Measurements from ENCODE around the gene PROCA1. TPM values are rescaled to one million over a fixed set of nuclear protein-coding genes. Genes with fewer than 3 reads are reported as not detected.

Gene PROCA1
- total and polyA plus RNA-seq, 2 of the 8 experiments (the other 6 are each of a cell fraction or from before 2014, with no cell fraction given), result 21.2 to 26.3 TPM

DNA sequence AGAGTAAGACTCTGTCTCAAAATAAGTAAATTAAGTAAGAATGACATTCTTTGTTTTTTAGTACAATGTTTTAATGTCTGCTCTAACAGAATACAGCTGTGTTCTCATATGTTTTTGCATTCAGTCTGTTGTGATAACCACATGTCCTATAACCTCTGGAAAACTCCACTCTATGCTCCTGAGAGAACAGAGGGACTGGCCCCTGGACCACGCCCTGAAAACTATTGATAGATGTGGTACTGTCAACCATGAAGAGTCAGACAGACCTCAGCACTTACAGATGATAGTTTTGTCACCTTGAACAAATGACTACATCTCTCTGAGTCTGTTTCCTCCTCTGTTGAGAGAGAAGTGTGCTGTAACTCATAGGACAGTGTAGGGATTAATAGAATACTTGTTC is 41.8 kb downstream of the PROCA1 start:
- WGBS, 2 experiments (ENCODE audit: extremely low coverage in 1 of 2, insufficient coverage in 1 of 2, insufficient read length in 1 of 2, insufficient replicate concordance in 2 of 2, low coverage in 1 of 2, low lambda C conversion rate in 2 of 2, missing lambda C conversion rate in 1 of 2), result 82% methylated on average over 1 of the region's 1 CpG; no CpG with 5 or more reads in 1 of the 2 experiments
- Histone ChIP-seq H3K14ac (ENCODE audit: insufficient read length) (no peak overlapping the region), H3K4me1 (replicated peaks in 1 of 4; ENCODE audit: control insufficient read depth in 3 of 4, insufficient read depth in 4 of 4, low read length in 3 of 4) (no peaks in the 10 kb centered on the region), H3K18ac (ENCODE audit: extremely low read depth, low read length) (no peak overlapping the region), H3K23me2 (ENCODE audit: low read depth, low read length) (no peaks in the 10 kb centered on the region), H3K36me3 (ENCODE audit: control insufficient read depth in 2 of 4, insufficient read depth in 4 of 4, low read length in 3 of 4) (peaks cover 27 to 56% (median 39%) of the 10 kb centered on the region in 4 experiments), H2BK12ac (ENCODE audit: low read depth, low read length) (no peak overlapping the region), H2BK5ac (ENCODE audit: low read depth, low read length) (no peak overlapping the region), H2AFZ (ENCODE audit: low read length) (no peak overlapping the region), H4K20me1 (replicated peaks in 1 of 2; ENCODE audit: control insufficient read depth in 1 of 2, insufficient read depth in 2 of 2, low read length in 2 of 2) (peaks cover 2 to 6% of the 10 kb centered on the region in 2 experiments), H4K8ac (ENCODE audit: extremely low read depth, insufficient read depth, low read length) (no peak overlapping the region; the same call in 1 of the 2 replicates), H2BK120ac (replicated peaks; ENCODE audit: low read depth, low read length) (no peak overlapping the region), H3K4ac (replicated peaks; ENCODE audit: insufficient read length, low read depth, low read length) (no peak overlapping the region), H3K4me3 (ENCODE audit: extremely low read depth in 1 of 4, insufficient read depth in 2 of 4, low read depth in 3 of 4, low read length in 4 of 4) (no peak overlapping the region), H3K56ac (replicated peaks; ENCODE audit: insufficient read length, low read depth, low read length) (no peak overlapping the region), H3K23ac (ENCODE audit: insufficient read length) (no peak overlapping the region), H3K9ac (replicated peaks in 1 of 4; ENCODE audit: extremely low read depth in 1 of 4, low read depth in 3 of 4, low read length in 3 of 4) (no peak overlapping the region), H3K27me3 (replicated peaks in 1 of 4; ENCODE audit: control insufficient read depth in 3 of 4, extremely low read depth in 1 of 4, insufficient read depth in 3 of 4, low read length in 3 of 4) (no peaks in the 10 kb centered on the region), H3K27ac (ENCODE audit: low read depth, low read length) (no peak overlapping the region), H4K91ac (replicated peaks; ENCODE audit: insufficient read length, low read length) (no peak overlapping the region), H2BK15ac (ENCODE audit: low read length) (no peak overlapping the region), H2BK20ac (ENCODE audit: low read length) (no peak overlapping the region), H4K5ac (ENCODE audit: insufficient read length, low read depth, low read length) (no peak overlapping the region), H3K9me3 (ENCODE audit: insufficient read depth in 2 of 2, low read depth in 1 of 2, low read length in 1 of 2) (no peaks in the 10 kb centered on the region), H2AK5ac (ENCODE audit: low read depth, low read length) (no peak overlapping the region), H3K4me2 (ENCODE audit: insufficient read depth in 1 of 2, low read depth in 2 of 2, low read length in 2 of 2) (no peak overlapping the region), H3K79me1 (ENCODE audit: low read depth, low read length) (peaks cover 2% of the 10 kb centered on the region; the same call in 1 of the 2 replicates), H3K79me2 (ENCODE audit: control insufficient read depth in 1 of 2, insufficient read depth in 2 of 2, low read length in 2 of 2) (peaks cover 10 to 35% of the 10 kb centered on the region in 2 experiments)
- DNase-seq (ENCODE audit: low read depth in 1 of 2, low spot score in 2 of 2) (no peak), FAIRE-seq (no peak)
- TF ChIP-seq SUZ12 (IDR thresholded peaks at IDR 0.05; ENCODE audit: low read length), result no peak
- TF ChIP-seq EZH2 (IDR thresholded peaks at IDR 0.05; ENCODE audit: low read depth, low read length, severe bottlenecking), result no peak
- no peak for TF ChIP-seq TAF7 (optimal IDR thresholded peaks at IDR 0.05; ENCODE audit: borderline replicate concordance, low read depth, low read length)
- TF ChIP-seq TAF1 (IDR thresholded peaks at IDR 0.05; ENCODE audit: low read depth, low read length), result no peak
- TF ChIP-seq JUND (IDR thresholded peaks at IDR 0.05; ENCODE audit: low read length), result no peak
- TF ChIP-seq KDM1A (IDR thresholded peaks at IDR 0.05; ENCODE audit: borderline replicate concordance, low read length), result no peak
- POLR2A ChIA-PET (ENCODE audit: partially characterized antibody), result no interaction called here
- CTCF ChIA-PET (ENCODE audit: partially characterized antibody), result interaction anchor here (1.2 to 2.3 kb wide), 2 partner anchors 11 to 214 kb away, joined by 3 to 6 read pairs; no protein-coding TSS in a partner anchor
